ENCODE results near the gene HMGB2.

The HMGB2 gene

DNA sequence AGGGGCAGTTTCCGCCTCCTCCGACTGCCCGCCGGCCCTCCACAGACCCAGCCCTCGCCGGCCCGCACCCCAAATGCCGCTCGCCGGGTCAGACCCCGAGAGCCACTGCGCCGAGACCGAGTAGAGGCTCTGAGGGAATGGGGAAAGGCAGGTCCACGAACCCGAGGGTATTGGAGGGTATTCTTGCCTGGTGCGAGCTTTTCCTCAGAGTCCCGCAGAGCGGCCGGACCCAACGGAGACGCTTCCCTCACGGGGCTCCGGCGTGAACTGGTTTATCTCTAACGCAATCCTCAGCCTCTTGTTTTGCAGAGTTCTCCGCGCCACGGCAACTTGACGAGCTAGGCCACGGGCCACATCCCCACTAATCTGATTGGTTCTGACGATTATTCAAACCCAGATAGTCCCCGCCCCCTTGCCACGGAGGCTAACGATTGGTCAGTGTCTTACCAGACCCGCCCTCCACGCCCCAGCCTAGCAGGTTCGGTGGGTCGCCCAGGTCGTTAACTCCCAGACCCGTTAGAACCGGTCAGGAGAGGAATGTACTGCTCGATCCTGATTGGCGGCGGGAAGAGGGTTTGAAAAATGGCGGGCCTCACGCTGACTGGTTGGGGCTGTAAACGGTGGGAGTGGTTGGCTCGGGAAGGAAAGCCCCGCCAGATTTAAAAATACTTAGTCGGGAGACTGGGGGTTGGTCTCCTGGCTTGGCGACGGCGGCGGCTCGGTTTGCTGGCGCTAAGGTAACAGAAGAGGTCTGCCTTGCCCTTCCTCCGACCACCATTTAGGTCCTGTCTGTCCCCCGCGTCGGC is at the start of gene HMGB2:
Gene HMGB2, minus strand, starts transcription at position 274 of the 806 bp plus-strand sequence. CDS start 709 bp downstream, outside the sequence.
- peak; percentile 99 for DNase-seq (ENCODE audit: low read depth in 2 of 2)

DNA sequence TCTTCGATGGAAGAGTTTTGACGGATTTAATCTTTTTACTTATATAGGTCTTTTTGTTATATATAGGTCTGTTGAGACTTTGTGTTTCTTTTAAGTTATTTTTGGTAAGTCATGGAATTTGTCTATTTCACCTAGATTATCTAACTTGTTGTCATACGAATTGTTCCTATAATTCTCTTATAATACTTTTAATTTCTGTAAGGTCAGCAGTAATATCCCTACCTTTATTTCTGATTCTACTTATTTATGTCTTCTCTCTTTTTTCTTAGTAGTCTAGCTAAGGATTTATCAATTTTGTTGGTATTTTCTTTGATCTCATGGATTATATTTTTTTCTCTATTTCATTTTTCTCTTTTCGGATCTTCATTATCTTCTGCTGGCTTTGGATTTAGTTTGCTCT is 48.2 kb upstream of the HMGB2 start:
- DNase-seq (ENCODE audit: low read depth in 2 of 2), result no peak

DNA sequence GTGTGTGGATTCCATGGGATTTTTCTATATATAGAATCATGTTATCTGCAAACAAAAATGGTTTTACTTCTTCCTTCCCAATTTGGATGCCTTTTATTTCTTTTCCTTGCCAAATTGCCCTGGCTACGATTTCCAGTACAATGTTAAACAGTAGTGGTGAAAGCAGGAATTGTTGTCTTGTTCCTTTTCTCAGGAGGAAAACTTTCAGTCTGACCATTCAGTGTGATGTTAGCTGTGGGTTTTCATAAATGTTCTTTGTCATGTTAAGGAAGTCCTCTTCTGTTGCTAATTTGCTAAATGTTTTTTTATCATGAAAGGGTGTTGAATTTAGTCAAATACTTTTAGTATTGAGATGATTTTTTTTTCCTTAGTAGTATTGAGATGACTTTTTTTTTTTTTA is 47.5 kb upstream of the HMGB2 start:
- no peak for DNase-seq (ENCODE audit: low read depth in 2 of 2)

DNA sequence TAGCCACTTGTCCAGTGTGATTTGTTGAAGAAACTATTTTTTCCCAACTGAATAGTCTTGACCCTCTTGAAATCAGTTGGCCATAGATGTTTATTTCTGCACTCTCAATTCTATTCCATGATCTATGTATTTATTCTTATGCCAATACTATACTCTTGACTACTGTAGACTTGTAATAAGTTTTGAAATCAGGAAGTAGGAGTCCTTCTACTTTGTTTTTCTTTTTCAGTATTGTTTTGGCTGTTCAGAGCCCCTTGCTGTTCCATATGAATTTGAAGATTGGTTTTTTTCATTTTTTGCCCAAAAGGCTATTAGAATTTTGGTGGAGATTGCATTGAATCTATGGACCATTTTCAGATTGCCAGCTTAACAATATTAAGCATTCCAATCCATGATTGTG is 46.8 kb upstream of the HMGB2 start:
- no peak for DNase-seq (ENCODE audit: low read depth in 2 of 2)

GRCh38 chr4:173379929-173380328 is 45.8 kb upstream of the HMGB2 start:
- DNase-seq (ENCODE audit: low read depth in 2 of 2), result no peak

- no peak for DNase-seq (ENCODE audit: low read depth in 2 of 2)
Observed at GRCh38 chr4:173374588-173374987, 40.4 kb upstream of the HMGB2 start.

- peak; percentile 5 to 13 for DNase-seq (ENCODE audit: low read depth in 2 of 2)
Observed at GRCh38 chr4:173371292-173372192, 37.4 kb upstream of the HMGB2 start.

GRCh38 chr4:173370477-173371291 is 36.5 kb upstream of the HMGB2 start, which contains the start of gene SAP30:
SAP30 (plus strand) TSS chr4:173370954; CDS start chr4:173371183, 229 bp downstream.
- DNase-seq (ENCODE audit: low read depth in 2 of 2), result peak; percentile 92 to 93

GRCh38 chr4:173370130-173370476 is 35.9 kb upstream of the HMGB2 start:
- peak in 1 of 2 donors; percentile 26 for DNase-seq (ENCODE audit: low read depth in 2 of 2)

- DNase-seq (ENCODE audit: low read depth in 2 of 2), result no peak
Observed at GRCh38 chr4:173367946-173368345, 33.8 kb upstream of the HMGB2 start.

DNA sequence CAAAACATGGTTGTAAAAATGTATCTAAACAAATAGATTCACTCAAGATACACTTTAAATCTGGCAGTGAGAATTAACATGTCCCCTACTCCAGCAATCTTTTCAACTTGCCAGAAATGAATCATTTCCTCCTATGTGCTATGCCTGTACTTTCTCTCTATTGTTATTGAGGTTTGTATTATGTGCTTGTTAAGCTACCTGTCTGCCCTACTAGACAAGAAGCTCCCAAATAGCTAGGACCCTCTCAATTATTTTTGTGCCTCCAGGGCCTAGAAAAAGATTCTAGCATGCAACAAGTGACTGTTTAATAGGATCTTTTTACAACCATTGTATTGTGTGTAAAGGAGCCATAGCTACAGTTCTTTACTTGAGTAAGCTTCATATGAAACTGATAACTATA is 33.1 kb upstream of the HMGB2 start:
- no peak for DNase-seq (ENCODE audit: low read depth in 2 of 2)

GRCh38 chr4:173365359-173365996 is 31.3 kb upstream of the HMGB2 start:
- no peak for DNase-seq (ENCODE audit: low read depth in 2 of 2)

DNA sequence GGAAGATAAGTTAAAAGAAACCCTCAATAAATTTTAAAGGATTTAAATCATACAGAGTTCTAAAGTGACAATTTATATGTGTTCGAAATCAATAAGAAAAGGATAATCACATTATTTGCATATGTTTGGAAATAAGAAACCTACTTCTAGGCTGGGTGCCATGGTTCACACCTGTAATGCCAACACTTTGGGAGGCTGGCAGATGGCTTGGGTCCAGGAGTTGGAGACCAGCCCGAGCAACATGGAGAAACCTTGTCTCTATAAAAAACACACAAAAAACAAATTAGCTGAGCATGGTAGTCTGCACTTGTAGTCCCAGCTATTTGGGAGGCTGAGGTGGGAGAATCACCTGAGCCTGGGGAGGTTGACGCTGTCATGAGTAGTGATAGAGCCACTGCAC is 28.5 kb upstream of the HMGB2 start:
- no peak for DNase-seq (ENCODE audit: low read depth in 2 of 2)

GRCh38 chr4:173360587-173361221 is 26.5 kb upstream of the HMGB2 start:
- no peak for DNase-seq (ENCODE audit: low read depth in 2 of 2)

DNA sequence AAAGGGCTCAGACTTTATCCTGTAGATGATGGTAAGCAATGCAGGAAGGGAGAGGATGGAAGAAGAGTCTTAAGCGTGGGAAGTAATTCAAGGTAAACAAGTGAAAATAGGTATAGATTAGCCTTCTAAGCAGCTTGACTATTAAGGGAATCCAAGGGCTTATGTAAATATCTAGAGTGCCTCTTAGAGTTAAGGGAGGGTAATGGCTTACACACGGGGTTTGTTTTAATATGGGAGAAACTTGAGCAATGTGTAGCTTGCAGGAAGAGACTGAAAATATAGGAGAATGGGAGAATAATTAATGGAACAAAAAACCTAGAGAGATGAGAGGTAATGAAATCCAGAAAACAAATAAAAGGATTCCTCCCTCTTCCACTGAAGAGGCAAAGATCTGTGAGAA is 23.8 kb upstream of the HMGB2 start:
- no peak for DNase-seq (ENCODE audit: low read depth in 2 of 2)

DNA sequence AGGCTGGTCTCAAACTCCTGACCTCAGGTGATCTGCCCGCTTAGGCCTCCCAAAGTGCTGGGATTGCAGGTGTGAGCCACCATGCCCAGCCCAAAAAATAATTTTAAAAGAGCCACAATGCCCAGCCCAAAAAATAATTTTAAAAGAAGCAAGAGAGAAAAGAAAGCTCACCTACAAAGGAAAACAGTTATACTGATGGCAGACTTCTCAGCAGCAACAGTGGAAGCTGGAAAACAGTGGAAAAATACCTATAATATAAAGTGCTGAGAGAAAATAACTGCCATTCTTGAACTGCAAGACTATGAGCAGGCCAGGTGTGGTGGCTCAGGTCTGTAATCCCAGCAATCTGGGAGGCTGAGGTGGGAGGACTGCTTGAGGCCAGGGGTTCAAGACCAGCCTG is 13.3 kb upstream of the HMGB2 start:
- no peak for DNase-seq (ENCODE audit: low read depth in 2 of 2)

- DNase-seq (ENCODE audit: low read depth in 2 of 2), result no peak
Observed at GRCh38 chr4:173346074-173346473, 11.9 kb upstream of the HMGB2 start.

- no peak for DNase-seq (ENCODE audit: low read depth in 2 of 2)
Observed at GRCh38 chr4:173345648-173346047, 11.5 kb upstream of the HMGB2 start.

GRCh38 chr4:173343832-173344397 is 9.8 kb upstream of the HMGB2 start:
- no peak for DNase-seq (ENCODE audit: low read depth in 2 of 2)

- no peak for DNase-seq (ENCODE audit: low read depth in 2 of 2)
Observed at GRCh38 chr4:173337463-173337862, 3.3 kb upstream of the HMGB2 start.
